Spleen (tissue), 7 donors: ENCODE data around the gene WSCD1.

ENCODE experiments used
- POLR2A ChIP-seq, 3 donors: fragments of 450-650 bp; IDR thresholded peaks; one replicate each; pipeline ENCODE4 v1.5.1; 2017; ENCODE audit warnings: antibody characterized with exemption in 3 of 3, mild to moderate bottlenecking in 1 of 3
- POLR2AphosphoS5 ChIP-seq, 3 donors: sonication (generic); formaldehyde crosslinking; IDR thresholded peaks; one replicate each; pipeline ENCODE4 v1.5.1; 2017; ENCODE audit warnings: antibody characterized with exemption in 3 of 3
- TF ChIP-seq, protein P1 (sequence below), 11 experiments: fragments of 200-600 bp in 7 of 11; fragments of 450-650 bp in 4 of 11; sonication (generic) in 4 of 11; IDR thresholded peaks in 8 of 11; conservative IDR thresholded peaks in 3 of 11; 1 replicate in 7 of 11; 2 replicates in 4 of 11; pipeline versions ENCODE4 v1.4.0 to v1.8.0; 2016 to 2021; ENCODE audit warnings: antibody characterized with exemption in 11 of 11, inconsistent platforms in 4 of 11, mild to moderate bottlenecking in 1 of 11
- donor health status: DM: no; HTN: no; CAD: no; lungs with moderate emphysema.
- donor health status: DM: no; HTN: no; CAD: no.
- donor health status: DM: no; HTN: no; CAD: no.

DNA sequence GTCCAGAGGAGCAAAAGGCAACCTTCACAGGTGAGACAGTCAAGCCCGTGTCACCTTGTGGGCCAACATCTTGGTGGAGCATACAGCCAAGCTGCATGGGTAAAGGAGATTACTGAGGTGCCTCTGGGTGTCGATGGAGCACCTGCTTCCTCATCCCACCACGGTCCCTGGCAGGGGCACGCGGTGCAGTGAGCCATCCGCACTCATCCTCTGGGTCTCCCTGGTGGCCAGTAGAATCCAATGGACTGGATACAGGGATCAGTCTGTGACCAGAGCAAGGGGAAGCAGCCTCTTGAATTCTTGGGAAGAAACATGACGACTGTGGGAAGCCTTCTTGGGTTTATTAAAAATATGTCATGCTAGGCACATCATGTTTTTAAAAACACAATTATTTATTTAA lies 4.8 kb upstream of the WSCD1 start:
- TF ChIP-seq, protein P1, sequence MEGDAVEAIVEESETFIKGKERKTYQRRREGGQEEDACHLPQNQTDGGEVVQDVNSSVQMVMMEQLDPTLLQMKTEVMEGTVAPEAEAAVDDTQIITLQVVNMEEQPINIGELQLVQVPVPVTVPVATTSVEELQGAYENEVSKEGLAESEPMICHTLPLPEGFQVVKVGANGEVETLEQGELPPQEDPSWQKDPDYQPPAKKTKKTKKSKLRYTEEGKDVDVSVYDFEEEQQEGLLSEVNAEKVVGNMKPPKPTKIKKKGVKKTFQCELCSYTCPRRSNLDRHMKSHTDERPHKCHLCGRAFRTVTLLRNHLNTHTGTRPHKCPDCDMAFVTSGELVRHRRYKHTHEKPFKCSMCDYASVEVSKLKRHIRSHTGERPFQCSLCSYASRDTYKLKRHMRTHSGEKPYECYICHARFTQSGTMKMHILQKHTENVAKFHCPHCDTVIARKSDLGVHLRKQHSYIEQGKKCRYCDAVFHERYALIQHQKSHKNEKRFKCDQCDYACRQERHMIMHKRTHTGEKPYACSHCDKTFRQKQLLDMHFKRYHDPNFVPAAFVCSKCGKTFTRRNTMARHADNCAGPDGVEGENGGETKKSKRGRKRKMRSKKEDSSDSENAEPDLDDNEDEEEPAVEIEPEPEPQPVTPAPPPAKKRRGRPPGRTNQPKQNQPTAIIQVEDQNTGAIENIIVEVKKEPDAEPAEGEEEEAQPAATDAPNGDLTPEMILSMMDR (IDR thresholded peaks at IDR 0.05 in 8 of 11, conservative IDR thresholded peaks at IDR 0.05 in 3 of 11) = no peak
- no peak for TF ChIP-seq POLR2A (IDR thresholded peaks at IDR 0.05)
- TF ChIP-seq POLR2AphosphoS5 (IDR thresholded peaks at IDR 0.05) = no peak
